Neural progenitor cell (in vitro differentiated cells): Measurements from ENCODE around the gene GPR75. TPM values are rescaled to one million over a fixed set of nuclear protein-coding genes. Genes with fewer than 3 reads are reported as not detected.

Experiments
- DNase-seq: peaks from one replicate; pipeline ENCODE4 v3.0.0-alpha.2; 2016; ENCODE audit warnings: low spot score
- H2AFZ ChIP-seq: fragments of 200-600 bp; sonication (generic); replicated peaks from 2 replicates; pipeline ENCODE4 v1.6.1; 2016; ENCODE audit warnings: antibody characterized with exemption
- H3F3A ChIP-seq: fragments of 200-600 bp; sonication (generic); 2 replicates; pipeline ENCODE4 v1.6.1; 2016; ENCODE audit warnings: antibody characterized with exemption, low read depth
- H3K27ac ChIP-seq: fragments of 200-600 bp; sonication (generic); 2 replicates; pipeline ENCODE4 v1.5.1; 2016; ENCODE audit warnings: mild to moderate bottlenecking
- H3K27me3 ChIP-seq: fragments of 200-600 bp; sonication (generic); 2 replicates; pipeline ENCODE4 v1.6.1; 2016; ENCODE audit warnings: mild to moderate bottlenecking, moderate library complexity
- H3K36me3 ChIP-seq: fragments of 200-600 bp; sonication (generic); 2 replicates; pipeline ENCODE4 v1.5.1; 2016
- H3K4me1 ChIP-seq: fragments of 200-600 bp; sonication (generic); 2 replicates; pipeline ENCODE4 v1.6.1; 2016; ENCODE audit warnings: mixed run types
- H3K4me2 ChIP-seq: fragments of 200-600 bp; sonication (generic); 2 replicates; pipeline ENCODE4 v1.6.1; 2016
- H3K4me3 ChIP-seq: fragments of 200-600 bp; sonication (generic); 2 replicates; pipeline ENCODE4 v1.5.1; 2016
- H3K79me2 ChIP-seq: fragments of 200-600 bp; sonication (generic); 2 replicates; pipeline ENCODE4 v1.6.1; 2016; ENCODE audit warnings: low read depth
- H3K9ac ChIP-seq: fragments of 200-600 bp; sonication (generic); 2 replicates; pipeline ENCODE4 v1.6.1; 2016
- H3K9me3 ChIP-seq: fragments of 200-600 bp; sonication (generic); 2 replicates; pipeline ENCODE4 v1.5.1; 2016; ENCODE audit warnings: low read depth
- H4K20me1 ChIP-seq: fragments of 200-600 bp; sonication (generic); 2 replicates; pipeline ENCODE4 v1.6.1; 2016; ENCODE audit warnings: low read depth
- H3K27ac Mint-ChIP-seq: 3 replicates; pipeline ENCODE4 v1.8.0; 2021; ENCODE audit warnings: mixed read lengths
- H3K27me3 Mint-ChIP-seq: 2 replicates; pipeline ENCODE4 v1.8.0; 2022; ENCODE audit warnings: low read depth, mild to moderate bottlenecking, inconsistent platforms, moderate library complexity, mixed read lengths; ENCODE audit not compliant: insufficient read depth
- H3K36me3 Mint-ChIP-seq: 3 replicates; pipeline ENCODE4 v1.8.0; 2021; ENCODE audit warnings: mixed read lengths
- H3K4me1 Mint-ChIP-seq: 3 replicates; pipeline ENCODE4 v1.8.0; 2021; ENCODE audit warnings: mixed read lengths
- H3K4me3 Mint-ChIP-seq: 3 replicates; pipeline ENCODE4 v1.8.0; 2021; ENCODE audit warnings: mild to moderate bottlenecking, moderate library complexity, mixed read lengths
- H3K9me3 Mint-ChIP-seq: 3 replicates; pipeline ENCODE4 v1.8.0; 2020; ENCODE audit warnings: mixed read lengths
- EZH2 ChIP-seq: fragments of 200-600 bp; sonication (generic); IDR thresholded peaks from 2 replicates; pipeline ENCODE4 v1.6.1; 2017; ENCODE audit warnings: antibody characterized with exemption, mild to moderate bottlenecking, moderate library complexity
- EZH2phosphoT487 ChIP-seq: fragments of 200-600 bp; sonication (generic); IDR thresholded peaks from 2 replicates; pipeline ENCODE4 v1.6.1; 2017; ENCODE audit warnings: antibody characterized with exemption
- total RNA-seq: library from RNA; depleted of rRNA; stranded (reverse); fragments of >200 nt; gene quantifications from 2 replicates; pipeline ENCODE4 v1.2.3, GENCODE V29; 2015; ENCODE audit warnings: low replicate concordance
- TF ChIP-seq, protein P1 (sequence below): fragments of 200-600 bp; sonication (generic); IDR thresholded peaks from 2 replicates; pipeline ENCODE4 v1.5.1; 2017; ENCODE audit warnings: antibody characterized with exemption, mild to moderate bottlenecking

GPR75 gene
- total RNA-seq, 1 donor from 2014 or later: 0.94 TPM

DNA sequence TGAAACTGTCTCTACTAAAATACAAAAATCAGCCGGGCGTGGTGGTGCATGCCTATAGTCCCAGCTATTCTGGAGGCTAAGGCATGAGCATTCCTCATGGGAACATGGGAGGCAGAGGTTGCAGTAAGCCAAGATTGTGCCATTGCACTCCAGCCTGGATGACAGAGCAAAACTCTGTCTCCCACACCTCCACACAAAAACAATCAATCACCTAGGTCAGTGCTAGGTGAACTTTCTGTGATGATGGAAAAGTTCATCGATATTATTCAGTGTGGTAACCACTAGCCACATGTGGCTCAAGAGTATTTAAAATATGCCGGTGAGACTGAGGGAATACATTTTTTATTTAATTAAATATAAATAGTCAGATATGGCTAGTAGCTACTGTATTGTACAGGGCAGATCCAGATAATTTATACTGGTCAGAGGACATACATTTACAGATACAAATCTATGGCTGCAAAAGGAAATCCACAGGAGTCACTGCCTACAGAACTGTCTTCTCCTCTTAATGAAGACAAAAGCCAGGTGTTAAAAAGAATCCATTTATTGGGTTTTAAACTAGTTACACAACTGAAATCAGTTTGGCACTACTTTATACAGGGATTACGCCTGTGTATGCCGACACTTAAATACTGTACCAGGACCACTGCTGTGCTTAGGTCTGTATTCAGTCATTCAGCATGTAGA is 3.9 kb upstream of the GPR75 start:
- no peak overlapping the region for H2AFZ ChIP-seq
- H3F3A ChIP-seq: no peaks in the 10 kb centered on the region
- H3K36me3 ChIP-seq: peaks cover 10% of the 10 kb centered on the region
- TF ChIP-seq, protein P1, sequence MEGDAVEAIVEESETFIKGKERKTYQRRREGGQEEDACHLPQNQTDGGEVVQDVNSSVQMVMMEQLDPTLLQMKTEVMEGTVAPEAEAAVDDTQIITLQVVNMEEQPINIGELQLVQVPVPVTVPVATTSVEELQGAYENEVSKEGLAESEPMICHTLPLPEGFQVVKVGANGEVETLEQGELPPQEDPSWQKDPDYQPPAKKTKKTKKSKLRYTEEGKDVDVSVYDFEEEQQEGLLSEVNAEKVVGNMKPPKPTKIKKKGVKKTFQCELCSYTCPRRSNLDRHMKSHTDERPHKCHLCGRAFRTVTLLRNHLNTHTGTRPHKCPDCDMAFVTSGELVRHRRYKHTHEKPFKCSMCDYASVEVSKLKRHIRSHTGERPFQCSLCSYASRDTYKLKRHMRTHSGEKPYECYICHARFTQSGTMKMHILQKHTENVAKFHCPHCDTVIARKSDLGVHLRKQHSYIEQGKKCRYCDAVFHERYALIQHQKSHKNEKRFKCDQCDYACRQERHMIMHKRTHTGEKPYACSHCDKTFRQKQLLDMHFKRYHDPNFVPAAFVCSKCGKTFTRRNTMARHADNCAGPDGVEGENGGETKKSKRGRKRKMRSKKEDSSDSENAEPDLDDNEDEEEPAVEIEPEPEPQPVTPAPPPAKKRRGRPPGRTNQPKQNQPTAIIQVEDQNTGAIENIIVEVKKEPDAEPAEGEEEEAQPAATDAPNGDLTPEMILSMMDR: no peak
- TF ChIP-seq EZH2 (no peak), EZH2phosphoT487 (no peak)
- H3K9ac ChIP-seq: no peak overlapping the region
- Mint-ChIP-seq H3K4me1 (no peaks in the 10 kb centered on the region), H3K9me3 (no peaks in the 10 kb centered on the region), H3K27ac (no peak overlapping the region), H3K27me3 (peaks cover 3% of the 10 kb centered on the region), H3K4me3 (no peak overlapping the region), H3K36me3 (peaks cover 34% of the 10 kb centered on the region)
- H3K4me3 ChIP-seq: no peak overlapping the region
- no peaks in the 10 kb centered on the region for H3K4me1 ChIP-seq
- H3K79me2 ChIP-seq: no peaks in the 10 kb centered on the region
- DNase-seq: no peak
- H4K20me1 ChIP-seq: no peaks in the 10 kb centered on the region
- H3K27me3 ChIP-seq: no peaks in the 10 kb centered on the region
- no peak overlapping the region for H3K4me2 ChIP-seq
- no peak overlapping the region for H3K27ac ChIP-seq
- H3K9me3 ChIP-seq: no peaks in the 10 kb centered on the region

DNA sequence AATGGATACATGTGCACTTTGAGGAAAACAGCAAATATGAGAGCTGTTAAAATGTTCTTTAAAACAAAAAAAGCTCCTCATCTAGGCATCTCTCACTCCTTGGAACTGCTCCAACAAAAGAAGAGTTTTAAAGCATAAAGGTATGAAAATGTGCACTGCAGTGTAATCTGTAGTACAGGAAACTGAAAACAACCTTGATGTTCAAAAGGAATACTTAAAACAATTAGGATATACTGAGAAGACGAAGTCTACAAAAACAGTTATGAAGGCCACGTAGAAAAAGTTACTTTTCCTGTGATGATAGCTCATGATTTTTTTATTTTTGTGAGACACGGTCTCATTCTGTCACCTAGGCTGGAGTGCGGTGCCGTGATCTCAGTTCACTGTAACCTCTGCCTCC is 2.1 kb upstream of the GPR75 start:
- Histone ChIP-seq H3K27me3 (no peaks in the 10 kb centered on the region), H3K27ac (no peak overlapping the region), H3K36me3 (peaks cover 3% of the 10 kb centered on the region), H3K9me3 (no peaks in the 10 kb centered on the region), H3K4me3 (no peak overlapping the region), H3K4me1 (no peaks in the 10 kb centered on the region), H3K4me2 (no peak overlapping the region), H4K20me1 (no peaks in the 10 kb centered on the region), H3K79me2 (no peaks in the 10 kb centered on the region), H2AFZ (no peak overlapping the region), H3K9ac (no peak overlapping the region), H3F3A (no peaks in the 10 kb centered on the region)
- Mint-ChIP-seq H3K27ac (no peak overlapping the region), H3K36me3 (peaks cover 36% of the 10 kb centered on the region), H3K27me3 (peaks cover 3% of the 10 kb centered on the region), H3K4me3 (no peak overlapping the region), H3K4me1 (no peaks in the 10 kb centered on the region), H3K9me3 (no peaks in the 10 kb centered on the region)
- no peak for TF ChIP-seq EZH2
- no peak for TF ChIP-seq EZH2phosphoT487
- DNase-seq: no peak

DNA sequence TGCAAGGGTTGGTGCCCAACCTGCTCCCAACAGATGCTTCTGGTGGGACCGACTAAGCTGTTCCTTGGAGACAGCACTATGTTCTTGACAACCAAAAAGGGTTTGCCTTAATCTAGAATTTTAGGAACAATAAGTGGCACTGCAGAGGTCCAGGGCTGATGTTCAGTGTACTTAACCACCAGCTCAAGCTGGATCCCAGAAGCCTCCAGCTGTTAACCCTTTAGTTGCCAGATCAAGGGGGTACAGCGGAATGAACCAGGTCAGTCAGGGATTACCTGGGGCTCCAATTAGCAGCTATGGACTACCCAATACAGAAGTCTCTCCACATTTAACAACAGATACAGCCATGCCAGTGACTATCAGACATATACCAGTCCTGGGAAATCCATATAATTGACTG is 3.5 kb downstream of the GPR75 start:
- DNase-seq: peak; percentile 16
- no peak overlapping the region for H3K27ac Mint-ChIP-seq
- no peaks in the 10 kb centered on the region for H3K79me2 ChIP-seq
- no peaks in the 10 kb centered on the region for H4K20me1 ChIP-seq
- no peak overlapping the region for H3K4me2 ChIP-seq
- peaks cover 4% of the 10 kb centered on the region for H3F3A ChIP-seq
- TF ChIP-seq EZH2phosphoT487: no peak
- TF ChIP-seq, protein P1: no peak
- TF ChIP-seq EZH2: no peak
- no peaks in the 10 kb centered on the region for H3K27me3 ChIP-seq
- peaks cover 34% of the 10 kb centered on the region for H3K36me3 Mint-ChIP-seq
- no peaks in the 10 kb centered on the region for H3K9me3 Mint-ChIP-seq
- no peaks in the 10 kb centered on the region for H3K36me3 ChIP-seq
- no peak overlapping the region for H2AFZ ChIP-seq
- H3K4me1 ChIP-seq: no peaks in the 10 kb centered on the region
- no peak overlapping the region for H3K27ac ChIP-seq
- H3K9ac ChIP-seq: no peak overlapping the region
- H3K4me3 ChIP-seq: no peak overlapping the region
- H3K4me3 Mint-ChIP-seq: no peak overlapping the region
- H3K27me3 Mint-ChIP-seq: no peaks in the 10 kb centered on the region
- H3K9me3 ChIP-seq: no peaks in the 10 kb centered on the region
- peaks cover 2% of the 10 kb centered on the region for H3K4me1 Mint-ChIP-seq

DNA sequence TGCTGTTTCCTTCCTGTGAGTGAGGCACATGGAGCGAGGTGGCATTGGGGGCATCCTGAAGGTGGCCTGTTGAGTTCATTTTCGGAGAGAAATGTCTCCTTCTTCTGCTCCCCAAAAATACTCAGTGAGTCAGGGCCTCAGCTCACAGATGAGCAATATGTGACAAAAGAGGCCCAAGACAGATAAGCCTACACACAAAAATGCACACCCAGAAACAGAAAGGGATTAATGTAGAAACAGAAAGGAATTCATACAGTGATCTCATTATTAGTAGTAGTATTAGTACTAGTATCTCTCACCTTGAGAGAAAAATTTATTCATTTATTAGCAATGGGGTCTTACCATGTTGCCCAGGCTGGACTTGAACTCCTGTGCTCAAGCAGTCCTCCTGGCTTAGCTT is 5.1 kb downstream of the GPR75 start:
- H3K27ac Mint-ChIP-seq: no peak overlapping the region
- H3K27me3 ChIP-seq: no peaks in the 10 kb centered on the region
- no peak overlapping the region for H3K4me3 Mint-ChIP-seq
- peaks cover 4% of the 10 kb centered on the region for H3F3A ChIP-seq
- no peaks in the 10 kb centered on the region for H4K20me1 ChIP-seq
- no peaks in the 10 kb centered on the region for H3K4me1 ChIP-seq
- H3K4me3 ChIP-seq: no peak overlapping the region
- no peak overlapping the region for H3K9ac ChIP-seq
- TF ChIP-seq EZH2phosphoT487 (no peak), EZH2 (no peak)
- TF ChIP-seq, protein P1: no peak
- H3K27ac ChIP-seq: no peak overlapping the region
- H3K4me2 ChIP-seq: no peak overlapping the region
- peaks cover 29% of the 10 kb centered on the region for H3K36me3 Mint-ChIP-seq
- H3K4me1 Mint-ChIP-seq: peaks cover 2% of the 10 kb centered on the region
- DNase-seq: no peak
- no peaks in the 10 kb centered on the region for H3K9me3 Mint-ChIP-seq
- no peaks in the 10 kb centered on the region for H3K79me2 ChIP-seq
- H3K36me3 ChIP-seq: no peaks in the 10 kb centered on the region
- no peak overlapping the region for H2AFZ ChIP-seq
- H3K9me3 ChIP-seq: no peaks in the 10 kb centered on the region
- no peaks in the 10 kb centered on the region for H3K27me3 Mint-ChIP-seq
